PC-3 (cell line): ENCODE results near the gene RPS6KB1. TPM values are rescaled to one million over a fixed set of nuclear protein-coding genes. Genes with fewer than 3 reads are reported as not detected.
"Not testable (repeated sequence)": the region's sequence is repeated elsewhere in the genome, so short reads cannot be mapped to it uniquely, and the experiment has no call there.

Source experiments
- ATAC-seq: fragments of 200-7000 bp; cut with Tn5 transposase; 2 replicates; pipeline ENCODE4 v1.9.1; 2020; ENCODE audit warnings: mild to moderate bottlenecking, moderate library complexity
- BruUV-seq: library from RNA; stranded (reverse); fragments of 400-500 nt; replicated peaks from 2 replicates; lab custom pipeline; 2021; lab: Mats Ljungman, UMichigan
- CTCF ChIA-PET: fragments of 300-600 bp; sonication (Branson Sonifier 250); formaldehyde crosslinking; loops from one replicate; lab custom pipeline; 2022; ENCODE audit warnings: antibody characterized with exemption; lab: Charles Lee
- POLR2A ChIA-PET: fragments of 300-600 bp; sonication (Branson Sonifier 250); formaldehyde crosslinking; loops from one replicate; lab custom pipeline; 2022; ENCODE audit warnings: antibody characterized with exemption; ENCODE audit not compliant: unreplicated experiment; lab: Charles Lee
- DNase-seq: peaks from one replicate; pipeline ENCODE4 v3.0.0-alpha.2; 2015
- H2AFZ ChIP-seq: fragments of 300-600 bp; sonication (generic); 2 replicates; pipeline ENCODE4 v1.6.0; 2016; ENCODE audit warnings: antibody characterized with exemption, low read length
- H3F3A ChIP-seq: fragments of 300-600 bp; sonication (generic); one replicate; pipeline ENCODE4 v1.6.0; 2017; ENCODE audit warnings: antibody characterized with exemption, low read length, control low read depth, mild to moderate bottlenecking; ENCODE audit not compliant: unreplicated experiment
- H3K27ac ChIP-seq: fragments of 300-600 bp; sonication (generic); 2 replicates; pipeline ENCODE4 v1.5.1; 2016; ENCODE audit warnings: mild to moderate bottlenecking, low read length
- H3K27me3 ChIP-seq: fragments of 300-600 bp; sonication (generic); 2 replicates; pipeline ENCODE4 v1.6.1; 2016; ENCODE audit warnings: low read length, mixed read lengths
- H3K36me3 ChIP-seq: fragments of 300-600 bp; sonication (generic); 2 replicates; pipeline ENCODE4 v1.6.1; 2016; ENCODE audit warnings: low read depth, mixed run types, low read length, mixed read lengths
- H3K4me1 ChIP-seq: fragments of 300-600 bp; sonication (generic); 2 replicates; pipeline ENCODE4 v1.5.1; 2016; ENCODE audit warnings: low read length; ENCODE audit not compliant: insufficient read depth
- H3K4me2 ChIP-seq: fragments of 300-600 bp; sonication (generic); 2 replicates; pipeline ENCODE4 v1.6.0; 2016; ENCODE audit warnings: low read length
- H3K4me3 ChIP-seq: fragments of 300-600 bp; sonication (generic); 2 replicates; pipeline ENCODE4 v1.5.1; 2016; ENCODE audit warnings: mild to moderate bottlenecking, low read length, mixed read lengths
- H3K79me2 ChIP-seq: fragments of 300-600 bp; sonication (generic); 2 replicates; pipeline ENCODE4 v1.6.1; 2017; ENCODE audit warnings: low read length, mixed read lengths
- H3K9ac ChIP-seq: fragments of 300-600 bp; sonication (generic); 2 replicates; pipeline ENCODE4 v1.6.0; 2016; ENCODE audit warnings: mild to moderate bottlenecking, low read length
- H3K9me2 ChIP-seq: fragments of 300-600 bp; sonication (generic); replicated peaks from 2 replicates; pipeline ENCODE4 v1.6.1; 2016; ENCODE audit warnings: mixed run types, low read length, mixed read lengths
- H3K9me3 ChIP-seq: fragments of 300-600 bp; sonication (generic); 2 replicates; pipeline ENCODE4 v1.6.1; 2016; ENCODE audit warnings: low read length, mixed read lengths
- H4K20me1 ChIP-seq: fragments of 300-600 bp; sonication (generic); 2 replicates; pipeline ENCODE4 v1.6.1; 2016; ENCODE audit warnings: low read length, mixed read lengths
- intact Hi-C: fragments of 100-400 bp; cut with micrococcal nuclease; formaldehyde crosslinking; loops from 2 replicates; pipeline ENCODE4 v1.9.0; 2023
- total RNA-seq: library from RNA; depleted of rRNA; stranded (reverse); fragments of >200 nt; gene quantifications from 2 replicates; pipeline ENCODE4 v1.2.3, GENCODE V29; 2014; rRNA removed

The RPS6KB1 gene
- total RNA-seq, 1 experiment from 2014 or later = 51.5 TPM

- H3K4me1 ChIP-seq, POLR2A ChIA-PET, H3K9me3 ChIP-seq, H4K20me1 ChIP-seq, H2AFZ ChIP-seq, H3F3A ChIP-seq, H3K79me2 ChIP-seq, intact Hi-C loops, H3K9me2 ChIP-seq, H3K27me3 ChIP-seq, H3K4me3 ChIP-seq, BruUV-seq, H3K27ac ChIP-seq, H3K9ac ChIP-seq, ATAC-seq, H3K4me2 ChIP-seq, DNase-seq, CTCF ChIA-PET, H3K36me3 ChIP-seq: not testable (repeated sequence)
These were observed 103.7 kb downstream of the RPS6KB1 start for GRCh38 chr17:59996608-59997007.

Other genes starting within 250 kb of the RPS6KB1 start
- 69.8 and 82.1 TPM in 2 replicates for gene PTRH2, start 185.7 kb upstream of the RPS6KB1 start, total RNA-seq
- gene VMP1, start 185.5 kb upstream of the RPS6KB1 start, total RNA-seq = 237 and 277 TPM in 2 replicates
- gene TUBD1, start 178 bp upstream of the RPS6KB1 start, total RNA-seq = 8.2 and 11.0 TPM in 2 replicates
- gene RNFT1, start 71.6 kb downstream of the RPS6KB1 start, total RNA-seq = 13.5 and 18.1 TPM in 2 replicates
- gene HEATR6, start 185.8 kb downstream of the RPS6KB1 start, total RNA-seq = 24.7 and 31.6 TPM in 2 replicates